Loucy (cell line): ENCODE results near the gene KRTAP3-1.

Experiments used
- CTCF ChIP-seq: fragments of 200-600 bp; sonication (generic); conservative IDR thresholded peaks from 2 replicates; pipeline ENCODE4 v1.5.1; 2014; ENCODE audit warnings: mild to moderate bottlenecking, antibody characterized with exemption, low read length
- EZH2phosphoT487 ChIP-seq: fragments of 200-600 bp; IDR thresholded peaks from 2 replicates; pipeline ENCODE4 v1.6.1; 2018; ENCODE audit warnings: antibody characterized with exemption, mild to moderate bottlenecking, moderate library complexity, borderline replicate concordance

GRCh38 chr17:41009301-41009760 lies 403 bp upstream of the KRTAP3-1 start:
- TF ChIP-seq CTCF (no peak), EZH2phosphoT487 (no peak)
